Osteoblast (primary cell): ENCODE data around the gene PLEKHG3. TPM values are rescaled to one million over a fixed set of nuclear protein-coding genes. Genes with fewer than 3 reads are reported as not detected.

ENCODE experiments used
- DNase-seq: peaks from one replicate; pipeline ENCODE4 v3.0.0; 2011; ENCODE audit warnings: low spot score, mixed read lengths; ENCODE audit not compliant: insufficient read length; ENCODE audit errors: missing footprints
- H2AFZ ChIP-seq: 2 replicates; pipeline ENCODE4 v1.6.0; 2011; ENCODE audit warnings: mild to moderate bottlenecking, low read length
- H3K27ac ChIP-seq: 2 replicates; pipeline ENCODE4 v1.5.1; 2011; ENCODE audit warnings: mild to moderate bottlenecking, low read depth, low read length, moderate library complexity
- H3K27me3 ChIP-seq: 2 replicates; pipeline ENCODE4 v1.6.0; 2012; ENCODE audit warnings: mild to moderate bottlenecking, control low read depth, inconsistent platforms, low read length, moderate library complexity; ENCODE audit not compliant: insufficient read depth
- H3K36me3 ChIP-seq: 2 replicates; pipeline ENCODE4 v1.5.1; 2011; ENCODE audit warnings: mild to moderate bottlenecking, low read length, control low read depth, moderate library complexity; ENCODE audit not compliant: insufficient read depth
- H3K4me1 ChIP-seq: 2 replicates; pipeline ENCODE4 v1.5.1; 2011; ENCODE audit warnings: mild to moderate bottlenecking, low read length, control low read depth, moderate library complexity; ENCODE audit not compliant: insufficient read depth
- H3K4me2 ChIP-seq: 2 replicates; pipeline ENCODE4 v1.6.0; 2011; ENCODE audit warnings: mild to moderate bottlenecking, low read length; ENCODE audit not compliant: insufficient read depth
- H3K4me3 ChIP-seq: fragments of 200-600 bp; sonication (generic); 3 replicates; pipeline ENCODE4 v1.5.1; 2012; ENCODE audit warnings: mild to moderate bottlenecking, low read length, inconsistent platforms; ENCODE audit not compliant: insufficient read depth
- H3K79me2 ChIP-seq: 2 replicates; pipeline ENCODE4 v1.6.0; 2012; ENCODE audit warnings: mild to moderate bottlenecking, low read length, control low read depth, inconsistent platforms; ENCODE audit not compliant: insufficient read depth
- H3K9me3 ChIP-seq: 2 replicates; pipeline ENCODE4 v1.5.1; 2011; ENCODE audit warnings: low read depth, low read length, control low read depth
- H4K20me1 ChIP-seq: 2 replicates; pipeline ENCODE4 v1.6.0; 2012; ENCODE audit warnings: mild to moderate bottlenecking, low read length, control low read depth; ENCODE audit not compliant: insufficient read depth
- CTCF ChIP-seq: IDR thresholded peaks from 2 replicates; pipeline ENCODE4 v1.5.1; 2011; ENCODE audit warnings: mild to moderate bottlenecking, low read depth, low read length, moderate library complexity; ENCODE audit errors: extremely low read depth
- total RNA-seq: library from RNA; depleted of rRNA; stranded (reverse); fragments of >200 nt; gene quantifications from 2 replicates; pipeline ENCODE4 v1.2.3, GENCODE V29; 2012

The PLEKHG3 gene
- total RNA-seq, 1 donor: 5.4 TPM

- no peak for DNase-seq
Observed at GRCh38 chr14:64752909-64753308, 48.7 kb downstream of the PLEKHG3 start.

GRCh38 chr14:64753374-64753773 is 49.1 kb downstream of the PLEKHG3 start:
- H3K79me2 ChIP-seq: no peaks in the 10 kb centered on the region
- H3K36me3 ChIP-seq: no peaks in the 10 kb centered on the region
- H3K4me1 ChIP-seq: peaks cover 10% of the 10 kb centered on the region
- no peaks in the 10 kb centered on the region for H3K9me3 ChIP-seq
- peaks cover 21% of the 10 kb centered on the region for H3K27me3 ChIP-seq
- no peak overlapping the region for H2AFZ ChIP-seq
- H3K4me3 ChIP-seq: no peak overlapping the region
- H3K4me2 ChIP-seq: no peak overlapping the region
- DNase-seq: no peak
- H4K20me1 ChIP-seq: no peaks in the 10 kb centered on the region
- no peak overlapping the region for H3K27ac ChIP-seq
- no peak for TF ChIP-seq CTCF

More at GRCh38 chr14:64752909-64753308, 48.7 kb downstream of the PLEKHG3 start:
- Histone ChIP-seq H4K20me1 (no peaks in the 10 kb centered on the region), H3K27ac (no peak overlapping the region), H2AFZ (no peak overlapping the region), H3K4me3 (no peak overlapping the region), H3K9me3 (no peaks in the 10 kb centered on the region), H3K79me2 (no peaks in the 10 kb centered on the region), H3K27me3 (peaks cover 21% of the 10 kb centered on the region), H3K4me1 (peaks cover 5% of the 10 kb centered on the region), H3K36me3 (no peaks in the 10 kb centered on the region), H3K4me2 (no peak overlapping the region)
- TF ChIP-seq CTCF: no peak

- H3K4me3 ChIP-seq: no peak overlapping the region
- peaks cover 21% of the 10 kb centered on the region for H3K27me3 ChIP-seq
- no peak overlapping the region for H3K4me2 ChIP-seq
- no peak overlapping the region for H3K27ac ChIP-seq
- TF ChIP-seq CTCF: no peak
- no peaks in the 10 kb centered on the region for H3K79me2 ChIP-seq
- no peaks in the 10 kb centered on the region for H4K20me1 ChIP-seq
- no peak overlapping the region for H2AFZ ChIP-seq
- peaks cover 16% of the 10 kb centered on the region for H3K4me1 ChIP-seq
- no peaks in the 10 kb centered on the region for H3K9me3 ChIP-seq
- no peak for DNase-seq
- no peaks in the 10 kb centered on the region for H3K36me3 ChIP-seq
Observed at GRCh38 chr14:64753999-64754398, 49.8 kb downstream of the PLEKHG3 start.

- Histone ChIP-seq H2AFZ (no peak overlapping the region), H3K79me2 (no peaks in the 10 kb centered on the region), H3K9me3 (no peaks in the 10 kb centered on the region), H3K27ac (no peak overlapping the region), H3K27me3 (peaks cover 21% of the 10 kb centered on the region), H4K20me1 (no peaks in the 10 kb centered on the region), H3K36me3 (no peaks in the 10 kb centered on the region), H3K4me2 (no peak overlapping the region), H3K4me3 (no peak overlapping the region), H3K4me1 (peaks cover 19% of the 10 kb centered on the region)
- DNase-seq: no peak
- TF ChIP-seq CTCF: no peak
Observed at GRCh38 chr14:64754685-64755084, 50.5 kb downstream of the PLEKHG3 start.
